GM23338 (cell line): Measurements from ENCODE around the gene HCK. TPM values are rescaled to one million over a fixed set of nuclear protein-coding genes. Genes with fewer than 3 reads are reported as not detected.

Experiments
- ATAC-seq: fragments of 200-7000 bp; cut with Tn5 transposase; 3 replicates; pipeline ENCODE4 v1.9.1; 2020
- DNase-seq: peaks from one replicate; pipeline ENCODE4 v3.0.0-alpha.2; 2015; ENCODE audit warnings: low spot score
- H2AFZ ChIP-seq: fragments of 200-600 bp; sonication (generic); 2 replicates; pipeline ENCODE4 v1.8.0; 2016; ENCODE audit warnings: antibody characterized with exemption, mild to moderate bottlenecking, moderate library complexity
- H3F3A ChIP-seq: fragments of 200-600 bp; sonication (generic); replicated peaks from 2 replicates; pipeline ENCODE4 v1.8.0; 2017; ENCODE audit warnings: antibody characterized with exemption, mixed run types, low read depth
- H3K27ac ChIP-seq: fragments of 200-600 bp; sonication (generic); 2 replicates; pipeline ENCODE4 v1.6.1; 2016; ENCODE audit warnings: low read depth
- H3K27me3 ChIP-seq: fragments of 200-600 bp; sonication (generic); 2 replicates; pipeline ENCODE4 v1.8.0; 2016; ENCODE audit warnings: mild to moderate bottlenecking, mixed run types, moderate library complexity; ENCODE audit not compliant: insufficient read depth
- H3K36me3 ChIP-seq: fragments of 200-600 bp; sonication (generic); 2 replicates; pipeline ENCODE4 v1.8.0; 2016; ENCODE audit warnings: mild to moderate bottlenecking; ENCODE audit not compliant: insufficient read depth
- H3K4me1 ChIP-seq: fragments of 200-600 bp; sonication (generic); 2 replicates; pipeline ENCODE4 v1.8.0; 2016; ENCODE audit warnings: mild to moderate bottlenecking, moderate library complexity; ENCODE audit not compliant: insufficient read depth
- H3K4me2 ChIP-seq: fragments of 200-600 bp; sonication (generic); 2 replicates; pipeline ENCODE4 v1.7.1; 2017; ENCODE audit warnings: mixed run types
- H3K4me3 ChIP-seq: fragments of 200-600 bp; sonication (generic); 2 replicates; pipeline ENCODE4 v1.6.1; 2016; ENCODE audit warnings: mixed run types
- H3K79me2 ChIP-seq: fragments of 200-600 bp; sonication (generic); replicated peaks from 2 replicates; pipeline ENCODE4 v1.8.0; 2017; ENCODE audit warnings: mild to moderate bottlenecking; ENCODE audit not compliant: insufficient read depth
- H3K9me2 ChIP-seq: fragments of 200-600 bp; sonication (generic); 2 replicates; pipeline ENCODE4 v1.8.0; 2017; ENCODE audit not compliant: insufficient read depth
- H4K20me1 ChIP-seq: fragments of 200-600 bp; sonication (generic); replicated peaks from 2 replicates; pipeline ENCODE4 v1.8.0; 2017; ENCODE audit warnings: mild to moderate bottlenecking; ENCODE audit not compliant: insufficient read depth
- H3K27ac Mint-ChIP-seq: 2 replicates; pipeline ENCODE4 v1.8.0; 2020; ENCODE audit warnings: inconsistent platforms, mild to moderate bottlenecking, moderate library complexity, mixed read lengths
- H3K27me3 Mint-ChIP-seq: 3 replicates; pipeline ENCODE4 v1.8.0; 2022; ENCODE audit warnings: low read depth, mild to moderate bottlenecking, moderate library complexity, mixed read lengths, inconsistent platforms; ENCODE audit not compliant: insufficient read depth, poor library complexity
- H3K36me3 Mint-ChIP-seq: 3 replicates; pipeline ENCODE4 v1.8.0; 2021; ENCODE audit warnings: low read depth, mild to moderate bottlenecking, inconsistent platforms, moderate library complexity, mixed read lengths
- H3K4me1 Mint-ChIP-seq: 3 replicates; pipeline ENCODE4 v1.8.0; 2020; ENCODE audit warnings: mild to moderate bottlenecking, inconsistent platforms, mixed read lengths
- H3K4me3 Mint-ChIP-seq: 3 replicates; pipeline ENCODE4 v1.8.0; 2021; ENCODE audit warnings: moderate library complexity, mild to moderate bottlenecking, inconsistent platforms, mixed read lengths
- H3K9me3 Mint-ChIP-seq: 3 replicates; pipeline ENCODE4 v1.8.0; 2020; ENCODE audit warnings: moderate library complexity, mild to moderate bottlenecking, inconsistent platforms, mixed read lengths
- ETS1 ChIP-seq: IDR thresholded peaks from 2 replicates; pipeline ENCODE4 v1.6.1; 2016; ENCODE audit warnings: antibody characterized with exemption
- REST ChIP-seq: IDR thresholded peaks from one replicate; pipeline ENCODE4 v1.6.1; 2018; ENCODE audit warnings: antibody characterized with exemption; ENCODE audit not compliant: unreplicated experiment
- ZNF331 ChIP-seq: fragments of 250-450 bp; sonication (Bioruptor Pico); IDR thresholded peaks from 2 replicates; pipeline ENCODE4 v1.5.0; 2020; ENCODE audit warnings: low read depth, mild to moderate bottlenecking, moderate library complexity
- ZNF462 ChIP-seq: fragments of 250-450 bp; sonication (Bioruptor Pico); IDR thresholded peaks from 2 replicates; pipeline ENCODE4 v1.5.0; 2020; ENCODE audit warnings: mild to moderate bottlenecking, moderate library complexity
- polyA plus RNA-seq: library from polyadenylated mRNA; unstranded; fragments of >200 nt; fragmentation: Nextera tagmentation; extraction: Ambion mirVana; gene quantifications from 2 replicates; pipeline ENCODE4 v1.2.1, GENCODE V29; 2016
- total RNA-seq: library from RNA; depleted of rRNA; stranded (reverse); fragments of >200 nt; shearing (Covaris generic); gene quantifications from 2 replicates; pipeline ENCODE4 v1.2.3, GENCODE V29; 2014

HCK gene
- total and polyA plus RNA-seq, 2 experiments from 2014 or later, result 0.97 TPM; not detected in 1

GRCh38 chr20:32149566-32150170, 97.6 kb downstream of the HCK start (continued):
- TF ChIP-seq REST, result no peak
- no peak for TF ChIP-seq ZNF331 (CRISPR knock-in tag)
- TF ChIP-seq ETS1, result no peak

GRCh38 chr20:32150291-32150848, 98.3 kb downstream of the HCK start:
- peaks cover 16% of the 10 kb centered on the region; the same call in 1 of the 2 replicates for H3F3A ChIP-seq
- H3K36me3 ChIP-seq, result peaks cover 66% of the 10 kb centered on the region
- no peaks in the 10 kb centered on the region for H3K9me2 ChIP-seq
- ATAC-seq (no peak), DNase-seq (no peak)
- Mint-ChIP-seq H3K9me3 (no peaks in the 10 kb centered on the region), H3K4me1 (peaks cover 4% of the 10 kb centered on the region; the same call in 1 of the 3 replicates), H3K27ac (no peak overlapping the region), H3K4me3 (no peak overlapping the region), H3K36me3 (peaks cover 72% of the 10 kb centered on the region), H3K27me3 (peaks cover 14% of the 10 kb centered on the region)
- no peaks in the 10 kb centered on the region for H3K79me2 ChIP-seq
- H3K4me2 ChIP-seq, result no peak overlapping the region
- TF ChIP-seq ZNF462 (CRISPR knock-in tag), result no peak
- peaks cover 5% of the 10 kb centered on the region; the same call in 1 of the 2 replicates for H3K4me1 ChIP-seq
- peaks cover 20% of the 10 kb centered on the region for H4K20me1 ChIP-seq
- H3K4me3 ChIP-seq, result no peak overlapping the region
- H3K27me3 ChIP-seq, result no peaks in the 10 kb centered on the region
- H2AFZ ChIP-seq, result no peak overlapping the region
- no peak overlapping the region for H3K27ac ChIP-seq
